Brain microvascular endothelial cell (primary cell): ENCODE measurements around the gene GOLGA2.
A peak's percentile ranks its signal among the peaks of the same experiment; 100 is the strongest.

Source experiments
- DNase-seq: peaks from one replicate; pipeline ENCODE4 v3.0.0-alpha.2; 2020
- H3K27ac ChIP-seq: fragments of 250-450 bp; sonication (Bioruptor Pico); 2 replicates; pipeline ENCODE4 v1.5.1; 2020; ENCODE audit warnings: mild to moderate bottlenecking, moderate library complexity
- H3K27me3 ChIP-seq: fragments of 250-450 bp; sonication (Bioruptor Pico); replicated peaks from 2 replicates; pipeline ENCODE4 v1.5.1; 2020; ENCODE audit warnings: mild to moderate bottlenecking
- H3K36me3 ChIP-seq: fragments of 250-450 bp; sonication (Bioruptor Pico); replicated peaks from 2 replicates; pipeline ENCODE4 v1.5.1; 2020; ENCODE audit warnings: mild to moderate bottlenecking
- H3K4me3 ChIP-seq: 2 replicates; pipeline ENCODE4 v1.5.1; 2011; ENCODE audit warnings: low read depth, mild to moderate bottlenecking, control low read depth, low read length, moderate library complexity
- CTCF ChIP-seq: IDR thresholded peaks from 2 replicates; pipeline ENCODE4 v1.5.1; 2011; ENCODE audit warnings: low read depth, mild to moderate bottlenecking, moderate library complexity, low read length, control low read depth, inconsistent platforms; ENCODE audit errors: missing control alignments
- in situ Hi-C: cut with HindIII; loops from 2 replicates; pipeline ENCODE4 v1.10.0; 2017; ENCODE audit warnings: low sequenced_read_pairs, low pct_ligation_motif_present

GOLGA2 gene

GRCh38 chr9:128276574-128277270 is 915 bp upstream of the GOLGA2 start:
- TF ChIP-seq CTCF: no peak
- peaks cover 22% of the 10 kb centered on the region for H3K36me3 ChIP-seq
- in situ Hi-C loops: no loop called here
- H3K27me3 ChIP-seq: no peaks in the 10 kb centered on the region
- DNase-seq: no peak
- peak overlapping the region; percentile 40 for H3K27ac ChIP-seq
- H3K4me3 ChIP-seq: peak overlapping the region; percentile 95

GRCh38 chr9:128276008-128276573 is 284 bp upstream of the GOLGA2 start, which contains the start of gene SWI5:
Gene SWI5, plus strand, starts transcription at chr9:128276276.
- H3K36me3 ChIP-seq: peaks cover 28% of the 10 kb centered on the region
- H3K27ac ChIP-seq: peak within 1 kb of the TSS; percentile 98
- no peaks in the 10 kb centered on the region for H3K27me3 ChIP-seq
- peak within 1 kb of the TSS; percentile 95 for H3K4me3 ChIP-seq
- DNase-seq: peak; percentile 99
- in situ Hi-C loops: no loop called here
- TF ChIP-seq CTCF: no peak

DNA sequence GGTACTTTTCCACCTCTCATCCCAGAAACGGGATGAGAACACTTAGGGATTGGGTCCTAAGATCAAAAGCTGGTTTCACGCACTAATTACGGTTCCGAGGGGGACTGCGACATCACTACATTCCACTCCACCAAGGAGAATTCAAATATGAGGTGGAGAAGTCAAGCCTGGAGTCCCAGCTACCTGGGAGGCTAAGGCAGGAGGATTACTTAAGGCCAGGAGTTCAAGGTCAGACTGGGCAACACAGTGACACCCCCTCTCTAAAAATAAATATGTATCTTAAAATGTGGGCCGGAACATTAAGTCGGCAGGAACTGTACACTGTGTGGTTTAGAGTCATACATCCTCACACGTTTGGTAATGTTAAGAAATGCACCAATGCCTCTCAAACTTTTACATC is 1.6 kb downstream of the GOLGA2 start:
- Histone ChIP-seq H3K4me3 (peak overlapping the region; percentile 95), H3K27me3 (no peaks in the 10 kb centered on the region), H3K27ac (peak overlapping the region; percentile 98), H3K36me3 (peaks cover 36% of the 10 kb centered on the region)
- in situ Hi-C loops: no loop called here
- no peak for TF ChIP-seq CTCF
- no peak for DNase-seq

GRCh38 chr9:128271512-128271911 is 4.3 kb downstream of the GOLGA2 start:
- in situ Hi-C loops: no loop called here
- Histone ChIP-seq H3K36me3 (peaks cover 59% of the 10 kb centered on the region), H3K4me3 (no peak overlapping the region), H3K27ac (no peak overlapping the region), H3K27me3 (no peaks in the 10 kb centered on the region)
- no peak for TF ChIP-seq CTCF
- no peak for DNase-seq

- Histone ChIP-seq H3K27ac (no peak overlapping the region), H3K36me3 (peaks cover 63% of the 10 kb centered on the region), H3K4me3 (no peak overlapping the region), H3K27me3 (no peaks in the 10 kb centered on the region)
- DNase-seq: no peak
- in situ Hi-C loops: no loop called here
- TF ChIP-seq CTCF: no peak
Measured at GRCh38 chr9:128271112-128271511, 4.7 kb downstream of the GOLGA2 start.
